ENCODE measurements around the gene UBE2D4.
"Not testable (repeated sequence)": the region's sequence is repeated elsewhere in the genome, so short reads cannot be mapped to it uniquely, and the experiment has no call there.

UBE2D4 gene

GRCh38 chr7:43891069-43891955 is 34.9 kb upstream of the UBE2D4 start:
- H3K9ac ChIP-seq (ENCODE audit: low read depth, low read length): no peak overlapping the region
- no peaks in the 10 kb centered on the region for H3K4me1 ChIP-seq (ENCODE audit: insufficient read depth, low read length)
- no peaks in the 10 kb centered on the region for H3K36me3 ChIP-seq (ENCODE audit: insufficient read depth, low read length)
- no peaks in the 10 kb centered on the region for H3K9me3 ChIP-seq (ENCODE audit: insufficient read depth, low read depth, low read length)
- H3K4me3 ChIP-seq (ENCODE audit: low read length): no peak overlapping the region
- no peaks in the 10 kb centered on the region for H3K27me3 ChIP-seq (ENCODE audit: insufficient read depth, low read length)
- no peak overlapping the region for H3K27ac ChIP-seq (ENCODE audit: low read depth, low read length)
- 94% methylated on average over 12 of the region's 12 CpGs for WGBS

- H3K27me3 ChIP-seq (ENCODE audit: insufficient read depth, low read length): no peaks in the 10 kb centered on the region
- H3K9me3 ChIP-seq (ENCODE audit: insufficient read depth, low read depth, low read length): no peaks in the 10 kb centered on the region
- H3K4me1 ChIP-seq (ENCODE audit: insufficient read depth, low read length): no peaks in the 10 kb centered on the region
- H3K9ac ChIP-seq (ENCODE audit: low read depth, low read length): no peak overlapping the region
- H3K36me3 ChIP-seq (ENCODE audit: insufficient read depth, low read length): no peaks in the 10 kb centered on the region
- 92% methylated on average over 8 of the region's 8 CpGs for WGBS
- H3K4me3 ChIP-seq (ENCODE audit: low read length): no peak overlapping the region
- H3K27ac ChIP-seq (ENCODE audit: low read depth, low read length): no peak overlapping the region
Measured at GRCh38 chr7:43895847-43896415, 30.3 kb upstream of the UBE2D4 start.

GRCh38 chr7:43898571-43898970 is 27.7 kb upstream of the UBE2D4 start:
- not testable (repeated sequence) for H3K4me1 ChIP-seq (ENCODE audit: insufficient read depth, low read length); H3K27ac ChIP-seq (ENCODE audit: low read depth, low read length); H3K9ac ChIP-seq (ENCODE audit: low read depth, low read length); H3K36me3 ChIP-seq (ENCODE audit: insufficient read depth, low read length); H3K27me3 ChIP-seq (ENCODE audit: insufficient read depth, low read length); H3K9me3 ChIP-seq (ENCODE audit: insufficient read depth, low read depth, low read length); H3K4me3 ChIP-seq (ENCODE audit: low read length)
- 94% methylated on average over 2 of the region's 2 CpGs for WGBS

- WGBS: 92% methylated on average over 5 of the region's 5 CpGs
- Histone ChIP-seq H3K9ac (ENCODE audit: low read depth, low read length) (no peak overlapping the region), H3K27me3 (ENCODE audit: insufficient read depth, low read length) (peaks cover 5% of the 10 kb centered on the region; the same call in 1 of the 2 replicates), H3K4me1 (ENCODE audit: insufficient read depth, low read length) (peaks cover 13% of the 10 kb centered on the region), H3K9me3 (ENCODE audit: insufficient read depth, low read depth, low read length) (no peaks in the 10 kb centered on the region), H3K4me3 (ENCODE audit: low read length) (no peak overlapping the region), H3K27ac (ENCODE audit: low read depth, low read length) (no peak overlapping the region), H3K36me3 (ENCODE audit: insufficient read depth, low read length) (no peaks in the 10 kb centered on the region)
Measured at GRCh38 chr7:43902542-43903054, 23.6 kb upstream of the UBE2D4 start.

GRCh38 chr7:43904533-43905208 is 21.6 kb upstream of the UBE2D4 start:
- Histone ChIP-seq H3K4me1 (ENCODE audit: insufficient read depth, low read length) (peaks cover 13% of the 10 kb centered on the region), H3K9ac (ENCODE audit: low read depth, low read length) (no peak overlapping the region), H3K27ac (ENCODE audit: low read depth, low read length) (no peak overlapping the region), H3K27me3 (ENCODE audit: insufficient read depth, low read length) (peaks cover 5% of the 10 kb centered on the region; the same call in 1 of the 2 replicates), H3K9me3 (ENCODE audit: insufficient read depth, low read depth, low read length) (no peaks in the 10 kb centered on the region), H3K4me3 (ENCODE audit: low read length) (no peak overlapping the region), H3K36me3 (ENCODE audit: insufficient read depth, low read length) (no peaks in the 10 kb centered on the region)
- WGBS: 94% methylated on average over 5 of the region's 5 CpGs

GRCh38 chr7:43905209-43905946 is 20.9 kb upstream of the UBE2D4 start:
- no peak overlapping the region; the same call in 1 of the 2 replicates for H3K9ac ChIP-seq (ENCODE audit: low read depth, low read length)
- H3K9me3 ChIP-seq (ENCODE audit: insufficient read depth, low read depth, low read length): no peaks in the 10 kb centered on the region
- 53% methylated on average over 7 of the region's 8 CpGs for WGBS
- H3K36me3 ChIP-seq (ENCODE audit: insufficient read depth, low read length): no peaks in the 10 kb centered on the region
- H3K4me3 ChIP-seq (ENCODE audit: low read length): peak overlapping the region; percentile 74
- no peak overlapping the region for H3K27ac ChIP-seq (ENCODE audit: low read depth, low read length)
- H3K27me3 ChIP-seq (ENCODE audit: insufficient read depth, low read length): peaks cover 5% of the 10 kb centered on the region; the same call in 1 of the 2 replicates
- peaks cover 13% of the 10 kb centered on the region for H3K4me1 ChIP-seq (ENCODE audit: insufficient read depth, low read length)

- peak overlapping the region; percentile 71 for H3K9ac ChIP-seq (ENCODE audit: low read depth, low read length)
- 1% methylated on average over 43 of the region's 43 CpGs for WGBS
- H3K4me1 ChIP-seq (ENCODE audit: insufficient read depth, low read length): peaks cover 13% of the 10 kb centered on the region
- peaks cover 5% of the 10 kb centered on the region; the same call in 1 of the 2 replicates for H3K27me3 ChIP-seq (ENCODE audit: insufficient read depth, low read length)
- H3K27ac ChIP-seq (ENCODE audit: low read depth, low read length): no peak overlapping the region
- H3K4me3 ChIP-seq (ENCODE audit: low read length): peak overlapping the region; percentile 74
- no peaks in the 10 kb centered on the region for H3K9me3 ChIP-seq (ENCODE audit: insufficient read depth, low read depth, low read length)
- H3K36me3 ChIP-seq (ENCODE audit: insufficient read depth, low read length): no peaks in the 10 kb centered on the region
Measured at GRCh38 chr7:43905956-43906330, 20.3 kb upstream of the UBE2D4 start.

GRCh38 chr7:43906331-43907010 is 19.8 kb upstream of the UBE2D4 start, which contains the start of gene URGCP:
Gene URGCP, minus strand, starts transcription at chr7:43906596. Its CDS starts 21 bp downstream, at chr7:43906575.
- H3K36me3 ChIP-seq (ENCODE audit: insufficient read depth, low read length): no peaks in the 10 kb centered on the region
- H3K4me1 ChIP-seq (ENCODE audit: insufficient read depth, low read length): peaks cover 13% of the 10 kb centered on the region
- no peak within 1 kb of the TSS for H3K27ac ChIP-seq (ENCODE audit: low read depth, low read length)
- peak within 1 kb of the TSS; percentile 74 for H3K4me3 ChIP-seq (ENCODE audit: low read length)
- peaks cover 5% of the 10 kb centered on the region; the same call in 1 of the 2 replicates for H3K27me3 ChIP-seq (ENCODE audit: insufficient read depth, low read length)
- under 1% methylated on average over 72 of the region's 73 CpGs for WGBS
- no peaks in the 10 kb centered on the region for H3K9me3 ChIP-seq (ENCODE audit: insufficient read depth, low read depth, low read length)
- peak within 1 kb of the TSS; percentile 71 for H3K9ac ChIP-seq (ENCODE audit: low read depth, low read length)

- Histone ChIP-seq H3K27me3 (ENCODE audit: insufficient read depth, low read length) (no peaks in the 10 kb centered on the region), H3K27ac (ENCODE audit: low read depth, low read length) (no peak overlapping the region), H3K9ac (ENCODE audit: low read depth, low read length) (no peak overlapping the region), H3K36me3 (ENCODE audit: insufficient read depth, low read length) (no peaks in the 10 kb centered on the region), H3K4me3 (ENCODE audit: low read length) (no peak overlapping the region), H3K4me1 (ENCODE audit: insufficient read depth, low read length) (no peaks in the 10 kb centered on the region; the same call in 1 of the 2 replicates), H3K9me3 (ENCODE audit: insufficient read depth, low read depth, low read length) (peaks cover 13% of the 10 kb centered on the region)
- WGBS: 83% methylated on average over 4 of the region's 5 CpGs
Measured at GRCh38 chr7:43914795-43915194, 11.4 kb upstream of the UBE2D4 start.

- no peak overlapping the region for H3K4me3 ChIP-seq (ENCODE audit: low read length)
- 55% methylated on average over 5 of the region's 5 CpGs for WGBS
- peak overlapping the region; percentile 64; the same call in 1 of the 2 replicates for H3K27ac ChIP-seq (ENCODE audit: low read depth, low read length)
- H3K36me3 ChIP-seq (ENCODE audit: insufficient read depth, low read length): no peaks in the 10 kb centered on the region
- no peak overlapping the region for H3K9ac ChIP-seq (ENCODE audit: low read depth, low read length)
- no peaks in the 10 kb centered on the region; the same call in 1 of the 2 replicates for H3K4me1 ChIP-seq (ENCODE audit: insufficient read depth, low read length)
- H3K27me3 ChIP-seq (ENCODE audit: insufficient read depth, low read length): no peaks in the 10 kb centered on the region
- H3K9me3 ChIP-seq (ENCODE audit: insufficient read depth, low read depth, low read length): peaks cover 13% of the 10 kb centered on the region
Measured at GRCh38 chr7:43915907-43916306, 10.3 kb upstream of the UBE2D4 start.
